GM23338 (cell line): ENCODE data around the gene CHORDC1. TPM values are rescaled to one million over a fixed set of nuclear protein-coding genes. Genes with fewer than 3 reads are reported as not detected.
A peak's percentile ranks its signal among the peaks of the same experiment; 100 is the strongest.

ENCODE experiments used
- ATAC-seq: fragments of 200-7000 bp; cut with Tn5 transposase; 3 replicates; pipeline ENCODE4 v1.9.1; 2020
- DNase-seq: peaks from one replicate; pipeline ENCODE4 v3.0.0-alpha.2; 2015; ENCODE audit warnings: low spot score
- H2AFZ ChIP-seq: fragments of 200-600 bp; sonication (generic); 2 replicates; pipeline ENCODE4 v1.8.0; 2016; ENCODE audit warnings: antibody characterized with exemption, mild to moderate bottlenecking, moderate library complexity
- H3F3A ChIP-seq: fragments of 200-600 bp; sonication (generic); replicated peaks from 2 replicates; pipeline ENCODE4 v1.8.0; 2017; ENCODE audit warnings: antibody characterized with exemption, mixed run types, low read depth
- H3K27ac ChIP-seq: fragments of 200-600 bp; sonication (generic); 2 replicates; pipeline ENCODE4 v1.6.1; 2016; ENCODE audit warnings: low read depth
- H3K27me3 ChIP-seq: fragments of 200-600 bp; sonication (generic); 2 replicates; pipeline ENCODE4 v1.8.0; 2016; ENCODE audit warnings: mild to moderate bottlenecking, mixed run types, moderate library complexity; ENCODE audit not compliant: insufficient read depth
- H3K36me3 ChIP-seq: fragments of 200-600 bp; sonication (generic); 2 replicates; pipeline ENCODE4 v1.8.0; 2016; ENCODE audit warnings: mild to moderate bottlenecking; ENCODE audit not compliant: insufficient read depth
- H3K4me1 ChIP-seq: fragments of 200-600 bp; sonication (generic); 2 replicates; pipeline ENCODE4 v1.8.0; 2016; ENCODE audit warnings: mild to moderate bottlenecking, moderate library complexity; ENCODE audit not compliant: insufficient read depth
- H3K4me2 ChIP-seq: fragments of 200-600 bp; sonication (generic); 2 replicates; pipeline ENCODE4 v1.7.1; 2017; ENCODE audit warnings: mixed run types
- H3K4me3 ChIP-seq: fragments of 200-600 bp; sonication (generic); 2 replicates; pipeline ENCODE4 v1.6.1; 2016; ENCODE audit warnings: mixed run types
- H3K79me2 ChIP-seq: fragments of 200-600 bp; sonication (generic); replicated peaks from 2 replicates; pipeline ENCODE4 v1.8.0; 2017; ENCODE audit warnings: mild to moderate bottlenecking; ENCODE audit not compliant: insufficient read depth
- H3K9me2 ChIP-seq: fragments of 200-600 bp; sonication (generic); 2 replicates; pipeline ENCODE4 v1.8.0; 2017; ENCODE audit not compliant: insufficient read depth
- H4K20me1 ChIP-seq: fragments of 200-600 bp; sonication (generic); replicated peaks from 2 replicates; pipeline ENCODE4 v1.8.0; 2017; ENCODE audit warnings: mild to moderate bottlenecking; ENCODE audit not compliant: insufficient read depth
- H3K27ac Mint-ChIP-seq: 2 replicates; pipeline ENCODE4 v1.8.0; 2020; ENCODE audit warnings: inconsistent platforms, mild to moderate bottlenecking, moderate library complexity, mixed read lengths
- H3K27me3 Mint-ChIP-seq: 3 replicates; pipeline ENCODE4 v1.8.0; 2022; ENCODE audit warnings: low read depth, mild to moderate bottlenecking, moderate library complexity, mixed read lengths, inconsistent platforms; ENCODE audit not compliant: insufficient read depth, poor library complexity
- H3K36me3 Mint-ChIP-seq: 3 replicates; pipeline ENCODE4 v1.8.0; 2021; ENCODE audit warnings: low read depth, mild to moderate bottlenecking, inconsistent platforms, moderate library complexity, mixed read lengths
- H3K4me1 Mint-ChIP-seq: 3 replicates; pipeline ENCODE4 v1.8.0; 2020; ENCODE audit warnings: mild to moderate bottlenecking, inconsistent platforms, mixed read lengths
- H3K4me3 Mint-ChIP-seq: 3 replicates; pipeline ENCODE4 v1.8.0; 2021; ENCODE audit warnings: moderate library complexity, mild to moderate bottlenecking, inconsistent platforms, mixed read lengths
- H3K9me3 Mint-ChIP-seq: 3 replicates; pipeline ENCODE4 v1.8.0; 2020; ENCODE audit warnings: moderate library complexity, mild to moderate bottlenecking, inconsistent platforms, mixed read lengths
- CREB1 ChIP-seq: fragments of 250-450 bp; sonication (Bioruptor Pico); IDR thresholded peaks from 2 replicates; pipeline ENCODE4 v1.5.0; 2020; ENCODE audit warnings: low read depth, mild to moderate bottlenecking, moderate library complexity
- EZH2 ChIP-seq: fragments of 200-600 bp; sonication (generic); IDR thresholded peaks from one replicate; pipeline ENCODE4 v1.8.0; 2017; ENCODE audit warnings: antibody characterized with exemption, mild to moderate bottlenecking, low read depth; ENCODE audit not compliant: unreplicated experiment
- EZH2phosphoT487 ChIP-seq: fragments of 200-600 bp; sonication (generic); IDR thresholded peaks from one replicate; pipeline ENCODE4 v1.8.1; 2018; ENCODE audit warnings: antibody characterized with exemption; ENCODE audit not compliant: unreplicated experiment
- JUNB ChIP-seq: IDR thresholded peaks from one replicate; pipeline ENCODE4 v1.6.1; 2016; ENCODE audit warnings: antibody characterized with exemption; ENCODE audit not compliant: unreplicated experiment
- NANOG ChIP-seq: IDR thresholded peaks from 2 replicates; pipeline ENCODE4 v1.6.1; 2016; ENCODE audit warnings: antibody characterized with exemption, borderline replicate concordance
- POLR2AphosphoS5 ChIP-seq: IDR thresholded peaks from 2 replicates; pipeline ENCODE4 v1.6.1; 2016; ENCODE audit warnings: antibody characterized with exemption, low read depth
- STAT1 ChIP-seq: IDR thresholded peaks from one replicate; pipeline ENCODE4 v1.6.1; 2016; ENCODE audit warnings: antibody characterized with exemption; ENCODE audit not compliant: unreplicated experiment
- ZNF114 ChIP-seq: fragments of 250-450 bp; sonication (Bioruptor Pico); IDR thresholded peaks from 2 replicates; pipeline ENCODE4 v1.5.0; 2020; ENCODE audit warnings: mild to moderate bottlenecking, moderate library complexity
- ZNF331 ChIP-seq: fragments of 250-450 bp; sonication (Bioruptor Pico); IDR thresholded peaks from 2 replicates; pipeline ENCODE4 v1.5.0; 2020; ENCODE audit warnings: low read depth, mild to moderate bottlenecking, moderate library complexity
- polyA plus RNA-seq: library from polyadenylated mRNA; unstranded; fragments of >200 nt; fragmentation: Nextera tagmentation; extraction: Ambion mirVana; gene quantifications from 2 replicates; pipeline ENCODE4 v1.2.1, GENCODE V29; 2016
- total RNA-seq: library from RNA; depleted of rRNA; stranded (reverse); fragments of >200 nt; shearing (Covaris generic); gene quantifications from 2 replicates; pipeline ENCODE4 v1.2.3, GENCODE V29; 2014
- TF ChIP-seq, protein P1 (sequence below): IDR thresholded peaks from one replicate; pipeline ENCODE4 v1.6.1; 2018; ENCODE audit warnings: antibody characterized with exemption; ENCODE audit not compliant: unreplicated experiment
- TF ChIP-seq, protein P2 (sequence below): fragments of 250-450 bp; sonication (Bioruptor Pico); IDR thresholded peaks from 2 replicates; pipeline ENCODE4 v1.5.0; 2020; ENCODE audit warnings: mild to moderate bottlenecking, moderate library complexity
- TF ChIP-seq, protein P3 (sequence below), 2 experiments: fragments of 200-600 bp in 1 of 2; sonication (generic) in 1 of 2; conservative IDR thresholded peaks; 2 replicates each; pipeline versions ENCODE4 v1.5.1 to v1.6.1; 2016 to 2017; ENCODE audit warnings: antibody characterized with exemption in 2 of 2, low read depth in 2 of 2, mild to moderate bottlenecking in 2 of 2, moderate library complexity in 1 of 2
- TF ChIP-seq, protein P4 (sequence below): IDR thresholded peaks from 2 replicates; pipeline ENCODE4 v1.6.1; 2016; ENCODE audit warnings: antibody characterized with exemption

Gene CHORDC1
- total and polyA plus RNA-seq, 2 experiments from 2014 or later: 109 to 192 TPM

DNA sequence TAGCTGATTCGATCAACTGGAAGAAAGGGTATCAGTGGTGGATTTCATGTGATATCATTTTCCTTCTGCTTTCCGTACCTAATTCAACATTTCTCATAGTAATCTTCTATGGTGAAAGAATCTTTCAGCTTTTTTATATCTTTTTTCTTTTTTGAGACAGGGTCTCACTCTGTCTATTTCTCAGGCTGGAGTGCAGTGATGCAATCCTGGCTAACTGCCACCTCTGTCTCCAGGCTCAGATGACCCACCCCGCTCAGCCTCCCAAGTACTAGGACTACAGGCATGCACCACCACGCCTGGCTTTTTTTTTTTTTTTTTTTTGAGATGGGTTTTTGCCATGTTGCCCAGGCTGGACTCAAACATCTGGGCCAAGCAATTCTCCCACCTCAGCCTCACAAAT lies 18.6 kb upstream of the CHORDC1 start:
- H3F3A ChIP-seq: no peaks in the 10 kb centered on the region
- H3K4me3 Mint-ChIP-seq: no peak overlapping the region
- H3K27ac Mint-ChIP-seq: no peak overlapping the region
- TF ChIP-seq ZNF331 (CRISPR knock-in tag) (no peak), CREB1 (CRISPR knock-in tag) (no peak), NANOG (no peak), JUNB (no peak), EZH2phosphoT487 (no peak), POLR2AphosphoS5 (no peak), STAT1 (no peak), ZNF114 (CRISPR knock-in tag) (no peak), EZH2 (no peak)
- TF ChIP-seq, protein P1, sequence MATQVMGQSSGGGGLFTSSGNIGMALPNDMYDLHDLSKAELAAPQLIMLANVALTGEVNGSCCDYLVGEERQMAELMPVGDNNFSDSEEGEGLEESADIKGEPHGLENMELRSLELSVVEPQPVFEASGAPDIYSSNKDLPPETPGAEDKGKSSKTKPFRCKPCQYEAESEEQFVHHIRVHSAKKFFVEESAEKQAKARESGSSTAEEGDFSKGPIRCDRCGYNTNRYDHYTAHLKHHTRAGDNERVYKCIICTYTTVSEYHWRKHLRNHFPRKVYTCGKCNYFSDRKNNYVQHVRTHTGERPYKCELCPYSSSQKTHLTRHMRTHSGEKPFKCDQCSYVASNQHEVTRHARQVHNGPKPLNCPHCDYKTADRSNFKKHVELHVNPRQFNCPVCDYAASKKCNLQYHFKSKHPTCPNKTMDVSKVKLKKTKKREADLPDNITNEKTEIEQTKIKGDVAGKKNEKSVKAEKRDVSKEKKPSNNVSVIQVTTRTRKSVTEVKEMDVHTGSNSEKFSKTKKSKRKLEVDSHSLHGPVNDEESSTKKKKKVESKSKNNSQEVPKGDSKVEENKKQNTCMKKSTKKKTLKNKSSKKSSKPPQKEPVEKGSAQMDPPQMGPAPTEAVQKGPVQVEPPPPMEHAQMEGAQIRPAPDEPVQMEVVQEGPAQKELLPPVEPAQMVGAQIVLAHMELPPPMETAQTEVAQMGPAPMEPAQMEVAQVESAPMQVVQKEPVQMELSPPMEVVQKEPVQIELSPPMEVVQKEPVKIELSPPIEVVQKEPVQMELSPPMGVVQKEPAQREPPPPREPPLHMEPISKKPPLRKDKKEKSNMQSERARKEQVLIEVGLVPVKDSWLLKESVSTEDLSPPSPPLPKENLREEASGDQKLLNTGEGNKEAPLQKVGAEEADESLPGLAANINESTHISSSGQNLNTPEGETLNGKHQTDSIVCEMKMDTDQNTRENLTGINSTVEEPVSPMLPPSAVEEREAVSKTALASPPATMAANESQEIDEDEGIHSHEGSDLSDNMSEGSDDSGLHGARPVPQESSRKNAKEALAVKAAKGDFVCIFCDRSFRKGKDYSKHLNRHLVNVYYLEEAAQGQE: no peak
- TF ChIP-seq, protein P2, sequence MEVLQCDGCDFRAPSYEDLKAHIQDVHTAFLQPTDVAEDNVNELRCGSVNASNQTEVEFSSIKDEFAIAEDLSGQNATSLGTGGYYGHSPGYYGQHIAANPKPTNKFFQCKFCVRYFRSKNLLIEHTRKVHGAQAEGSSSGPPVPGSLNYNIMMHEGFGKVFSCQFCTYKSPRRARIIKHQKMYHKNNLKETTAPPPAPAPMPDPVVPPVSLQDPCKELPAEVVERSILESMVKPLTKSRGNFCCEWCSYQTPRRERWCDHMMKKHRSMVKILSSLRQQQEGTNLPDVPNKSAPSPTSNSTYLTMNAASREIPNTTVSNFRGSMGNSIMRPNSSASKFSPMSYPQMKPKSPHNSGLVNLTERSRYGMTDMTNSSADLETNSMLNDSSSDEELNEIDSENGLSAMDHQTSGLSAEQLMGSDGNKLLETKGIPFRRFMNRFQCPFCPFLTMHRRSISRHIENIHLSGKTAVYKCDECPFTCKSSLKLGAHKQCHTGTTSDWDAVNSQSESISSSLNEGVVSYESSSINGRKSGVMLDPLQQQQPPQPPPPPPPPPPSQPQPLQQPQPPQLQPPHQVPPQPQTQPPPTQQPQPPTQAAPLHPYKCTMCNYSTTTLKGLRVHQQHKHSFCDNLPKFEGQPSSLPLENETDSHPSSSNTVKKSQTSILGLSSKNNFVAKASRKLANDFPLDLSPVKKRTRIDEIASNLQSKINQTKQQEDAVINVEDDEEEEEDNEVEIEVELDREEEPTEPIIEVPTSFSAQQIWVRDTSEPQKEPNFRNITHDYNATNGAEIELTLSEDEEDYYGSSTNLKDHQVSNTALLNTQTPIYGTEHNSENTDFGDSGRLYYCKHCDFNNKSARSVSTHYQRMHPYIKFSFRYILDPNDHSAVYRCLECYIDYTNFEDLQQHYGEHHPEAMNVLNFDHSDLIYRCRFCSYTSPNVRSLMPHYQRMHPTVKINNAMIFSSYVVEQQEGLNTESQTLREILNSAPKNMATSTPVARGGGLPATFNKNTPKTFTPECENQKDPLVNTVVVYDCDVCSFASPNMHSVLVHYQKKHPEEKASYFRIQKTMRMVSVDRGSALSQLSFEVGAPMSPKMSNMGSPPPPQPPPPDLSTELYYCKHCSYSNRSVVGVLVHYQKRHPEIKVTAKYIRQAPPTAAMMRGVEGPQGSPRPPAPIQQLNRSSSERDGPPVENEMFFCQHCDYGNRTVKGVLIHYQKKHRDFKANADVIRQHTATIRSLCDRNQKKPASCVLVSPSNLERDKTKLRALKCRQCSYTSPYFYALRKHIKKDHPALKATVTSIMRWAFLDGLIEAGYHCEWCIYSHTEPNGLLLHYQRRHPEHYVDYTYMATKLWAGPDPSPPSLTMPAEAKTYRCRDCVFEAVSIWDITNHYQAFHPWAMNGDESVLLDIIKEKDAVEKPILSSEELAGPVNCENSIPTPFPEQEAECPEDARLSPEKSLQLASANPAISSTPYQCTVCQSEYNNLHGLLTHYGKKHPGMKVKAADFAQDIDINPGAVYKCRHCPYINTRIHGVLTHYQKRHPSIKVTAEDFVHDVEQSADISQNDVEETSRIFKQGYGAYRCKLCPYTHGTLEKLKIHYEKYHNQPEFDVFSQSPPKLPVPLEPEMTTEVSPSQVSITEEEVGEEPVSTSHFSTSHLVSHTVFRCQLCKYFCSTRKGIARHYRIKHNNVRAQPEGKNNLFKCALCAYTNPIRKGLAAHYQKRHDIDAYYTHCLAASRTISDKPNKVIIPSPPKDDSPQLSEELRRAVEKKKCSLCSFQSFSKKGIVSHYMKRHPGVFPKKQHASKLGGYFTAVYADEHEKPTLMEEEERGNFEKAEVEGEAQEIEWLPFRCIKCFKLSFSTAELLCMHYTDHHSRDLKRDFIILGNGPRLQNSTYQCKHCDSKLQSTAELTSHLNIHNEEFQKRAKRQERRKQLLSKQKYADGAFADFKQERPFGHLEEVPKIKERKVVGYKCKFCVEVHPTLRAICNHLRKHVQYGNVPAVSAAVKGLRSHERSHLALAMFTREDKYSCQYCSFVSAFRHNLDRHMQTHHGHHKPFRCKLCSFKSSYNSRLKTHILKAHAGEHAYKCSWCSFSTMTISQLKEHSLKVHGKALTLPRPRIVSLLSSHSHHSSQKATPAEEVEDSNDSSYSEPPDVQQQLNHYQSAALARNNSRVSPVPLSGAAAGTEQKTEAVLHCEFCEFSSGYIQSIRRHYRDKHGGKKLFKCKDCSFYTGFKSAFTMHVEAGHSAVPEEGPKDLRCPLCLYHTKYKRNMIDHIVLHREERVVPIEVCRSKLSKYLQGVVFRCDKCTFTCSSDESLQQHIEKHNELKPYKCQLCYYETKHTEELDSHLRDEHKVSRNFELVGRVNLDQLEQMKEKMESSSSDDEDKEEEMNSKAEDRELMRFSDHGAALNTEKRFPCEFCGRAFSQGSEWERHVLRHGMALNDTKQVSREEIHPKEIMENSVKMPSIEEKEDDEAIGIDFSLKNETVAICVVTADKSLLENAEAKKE (CRISPR knock-in tag): no peak
- TF ChIP-seq, protein P3, sequence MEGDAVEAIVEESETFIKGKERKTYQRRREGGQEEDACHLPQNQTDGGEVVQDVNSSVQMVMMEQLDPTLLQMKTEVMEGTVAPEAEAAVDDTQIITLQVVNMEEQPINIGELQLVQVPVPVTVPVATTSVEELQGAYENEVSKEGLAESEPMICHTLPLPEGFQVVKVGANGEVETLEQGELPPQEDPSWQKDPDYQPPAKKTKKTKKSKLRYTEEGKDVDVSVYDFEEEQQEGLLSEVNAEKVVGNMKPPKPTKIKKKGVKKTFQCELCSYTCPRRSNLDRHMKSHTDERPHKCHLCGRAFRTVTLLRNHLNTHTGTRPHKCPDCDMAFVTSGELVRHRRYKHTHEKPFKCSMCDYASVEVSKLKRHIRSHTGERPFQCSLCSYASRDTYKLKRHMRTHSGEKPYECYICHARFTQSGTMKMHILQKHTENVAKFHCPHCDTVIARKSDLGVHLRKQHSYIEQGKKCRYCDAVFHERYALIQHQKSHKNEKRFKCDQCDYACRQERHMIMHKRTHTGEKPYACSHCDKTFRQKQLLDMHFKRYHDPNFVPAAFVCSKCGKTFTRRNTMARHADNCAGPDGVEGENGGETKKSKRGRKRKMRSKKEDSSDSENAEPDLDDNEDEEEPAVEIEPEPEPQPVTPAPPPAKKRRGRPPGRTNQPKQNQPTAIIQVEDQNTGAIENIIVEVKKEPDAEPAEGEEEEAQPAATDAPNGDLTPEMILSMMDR (conservative IDR thresholded peaks at IDR 0.05; ENCODE audit: low read depth in 2 of 2): no peak
- TF ChIP-seq, protein P4, sequence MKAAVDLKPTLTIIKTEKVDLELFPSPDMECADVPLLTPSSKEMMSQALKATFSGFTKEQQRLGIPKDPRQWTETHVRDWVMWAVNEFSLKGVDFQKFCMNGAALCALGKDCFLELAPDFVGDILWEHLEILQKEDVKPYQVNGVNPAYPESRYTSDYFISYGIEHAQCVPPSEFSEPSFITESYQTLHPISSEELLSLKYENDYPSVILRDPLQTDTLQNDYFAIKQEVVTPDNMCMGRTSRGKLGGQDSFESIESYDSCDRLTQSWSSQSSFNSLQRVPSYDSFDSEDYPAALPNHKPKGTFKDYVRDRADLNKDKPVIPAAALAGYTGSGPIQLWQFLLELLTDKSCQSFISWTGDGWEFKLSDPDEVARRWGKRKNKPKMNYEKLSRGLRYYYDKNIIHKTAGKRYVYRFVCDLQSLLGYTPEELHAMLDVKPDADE: no peak
- no peaks in the 10 kb centered on the region for H3K79me2 ChIP-seq
- H2AFZ ChIP-seq: no peak overlapping the region
- H3K4me1 Mint-ChIP-seq: peaks cover 29% of the 10 kb centered on the region
- H3K4me2 ChIP-seq: no peak overlapping the region
- H3K27me3 Mint-ChIP-seq: peaks cover 5% of the 10 kb centered on the region
- ATAC-seq (peak; percentile 21; the same call in 1 of the 3 replicates), DNase-seq (no peak)
- H3K36me3 Mint-ChIP-seq: peaks cover 3% of the 10 kb centered on the region; the same call in 2 of the 3 replicates
- peaks cover 6% of the 10 kb centered on the region for H3K9me3 Mint-ChIP-seq
- no peaks in the 10 kb centered on the region for H3K9me2 ChIP-seq
- H3K4me1 ChIP-seq: peaks cover 18% of the 10 kb centered on the region
- H4K20me1 ChIP-seq: no peaks in the 10 kb centered on the region
- no peaks in the 10 kb centered on the region for H3K36me3 ChIP-seq
- H3K27me3 ChIP-seq: no peaks in the 10 kb centered on the region
- H3K27ac ChIP-seq: no peak overlapping the region
- H3K4me3 ChIP-seq: no peak overlapping the region
